GM12891 (cell line): ENCODE data around the gene TMEM121.

Source experiments
- PAX5 ChIP-seq: IDR thresholded peaks from 2 replicates; pipeline ENCODE4 v1.6.1; 2011; ENCODE audit warnings: low read length, moderate library complexity, mild to moderate bottlenecking; ENCODE audit not compliant: insufficient read depth, severe bottlenecking
- POLR2A ChIP-seq: IDR thresholded peaks from 2 replicates; pipeline ENCODE4 v1.6.1; 2011; ENCODE audit warnings: low read depth, low read length, control low read depth
- POLR2AphosphoS5 ChIP-seq: IDR thresholded peaks from 2 replicates; pipeline ENCODE4 v1.6.1; 2011; ENCODE audit warnings: low read depth, low read length, control low read depth

DNA sequence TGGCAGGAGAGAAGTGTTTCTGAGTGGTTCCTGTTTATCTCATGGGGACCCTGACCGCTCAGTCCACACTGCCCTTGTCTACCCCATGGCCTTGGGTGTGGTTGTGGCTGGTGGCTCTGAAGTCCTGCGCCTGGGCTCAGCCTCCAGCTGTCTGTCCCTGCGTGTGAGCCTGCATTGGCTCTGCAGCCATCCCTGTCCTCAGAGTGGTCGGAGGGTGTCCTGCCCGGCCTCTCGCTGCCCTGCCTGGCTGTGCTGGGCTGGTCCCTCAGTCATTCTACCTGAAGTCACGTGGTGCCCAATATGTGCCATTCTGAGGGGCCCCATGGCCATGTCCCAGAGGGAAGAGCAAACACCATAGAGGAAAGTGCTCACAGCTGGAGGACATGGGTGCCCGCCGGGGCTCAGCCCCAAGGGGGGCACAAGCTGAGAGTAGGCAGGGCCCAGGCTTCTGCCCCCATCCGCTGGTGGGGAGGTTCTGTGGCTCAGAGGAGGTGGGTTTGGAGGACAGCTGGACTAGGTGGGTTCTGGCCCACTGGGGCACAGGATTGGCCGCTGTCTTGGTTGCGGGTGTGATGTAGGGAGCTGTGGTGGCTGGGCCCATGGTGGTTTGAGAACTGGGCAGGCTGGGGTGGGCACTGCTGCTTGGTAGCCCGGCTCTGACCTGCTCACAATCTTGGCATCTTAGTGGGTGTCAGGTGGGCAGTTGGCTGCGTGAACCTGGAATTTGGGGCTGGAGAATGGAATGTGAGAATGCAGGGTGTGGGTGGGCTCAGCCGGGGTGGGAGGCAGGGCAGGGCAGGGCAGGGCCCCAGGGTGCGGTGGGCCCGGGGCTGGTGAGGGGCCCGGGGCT lies 23.7 kb upstream of the TMEM121 start:
- TF ChIP-seq PAX5 (no peak), POLR2A (no peak), POLR2AphosphoS5 (no peak)
